KMS-11 (cell line): ENCODE data around the gene QSER1.
"Not testable (repeated sequence)": the region's sequence is repeated elsewhere in the genome, so short reads cannot be mapped to it uniquely, and the experiment has no call there.

Experiments used
- H2AFZ ChIP-seq: fragments of 200-600 bp; sonication (generic); 2 replicates; pipeline ENCODE4 v1.6.1; 2016; ENCODE audit warnings: antibody characterized with exemption, mixed run types, low read depth
- H3K27ac ChIP-seq: fragments of 200-600 bp; sonication (generic); 2 replicates; pipeline ENCODE4 v1.6.1; 2016; ENCODE audit warnings: mild to moderate bottlenecking, mixed run types
- H3K27me3 ChIP-seq: fragments of 200-600 bp; sonication (generic); 2 replicates; pipeline ENCODE4 v1.6.1; 2017; ENCODE audit warnings: mild to moderate bottlenecking, low read depth, mixed run types, moderate library complexity; ENCODE audit not compliant: insufficient read depth
- H3K36me3 ChIP-seq: fragments of 200-600 bp; sonication (generic); 2 replicates; pipeline ENCODE4 v1.6.1; 2017; ENCODE audit warnings: mild to moderate bottlenecking, mixed run types; ENCODE audit not compliant: insufficient read depth
- H3K4me1 ChIP-seq: fragments of 200-600 bp; sonication (generic); 2 replicates; pipeline ENCODE4 v1.6.1; 2016; ENCODE audit warnings: mild to moderate bottlenecking, low read depth, mixed run types; ENCODE audit not compliant: poor library complexity, severe bottlenecking
- H3K4me2 ChIP-seq: fragments of 200-600 bp; sonication (generic); 2 replicates; pipeline ENCODE4 v1.7.0; 2016; ENCODE audit warnings: mild to moderate bottlenecking, mixed run types
- H3K4me3 ChIP-seq: fragments of 200-600 bp; sonication (generic); IDR thresholded peaks from 2 replicates; pipeline ENCODE4 v1.6.1; 2017; ENCODE audit warnings: low read depth, low read length, mixed read lengths; ENCODE audit not compliant: insufficient read depth
- H3K79me2 ChIP-seq: fragments of 200-600 bp; sonication (generic); 2 replicates; pipeline ENCODE4 v1.6.1; 2016; ENCODE audit warnings: low read depth, mixed run types; ENCODE audit not compliant: insufficient read depth
- H3K9ac ChIP-seq: fragments of 200-600 bp; sonication (generic); 2 replicates; pipeline ENCODE4 v1.6.1; 2016; ENCODE audit warnings: mild to moderate bottlenecking, mixed run types
- H4K20me1 ChIP-seq: fragments of 200-600 bp; sonication (generic); 2 replicates; pipeline ENCODE4 v1.6.1; 2016; ENCODE audit warnings: mild to moderate bottlenecking, mixed run types; ENCODE audit not compliant: insufficient read depth
- CTCF ChIP-seq: fragments of 200-600 bp; sonication (generic); conservative IDR thresholded peaks from 2 replicates; pipeline ENCODE4 v1.6.1; 2017; ENCODE audit warnings: low read depth, mild to moderate bottlenecking, antibody characterized with exemption, low read length, moderate library complexity, mixed read lengths

Gene QSER1

GRCh38 chr11:32963721-32964120 is 71.1 kb downstream of the QSER1 start:
- no peaks in the 10 kb centered on the region for H3K27me3 ChIP-seq
- H4K20me1 ChIP-seq: no peaks in the 10 kb centered on the region
- no peak overlapping the region for H3K4me3 ChIP-seq
- H3K4me1 ChIP-seq: no peaks in the 10 kb centered on the region
- no peak overlapping the region for H2AFZ ChIP-seq
- TF ChIP-seq CTCF: no peak
- H3K9ac ChIP-seq: no peak overlapping the region
- no peak overlapping the region for H3K4me2 ChIP-seq
- no peaks in the 10 kb centered on the region for H3K79me2 ChIP-seq
- no peaks in the 10 kb centered on the region; the same call in 1 of the 2 replicates for H3K36me3 ChIP-seq
- H3K27ac ChIP-seq: no peak overlapping the region

GRCh38 chr11:32968541-32968940 is 75.9 kb downstream of the QSER1 start:
- H3K36me3 ChIP-seq: no peaks in the 10 kb centered on the region; the same call in 1 of the 2 replicates

GRCh38 chr11:32972233-32972632 is 79.6 kb downstream of the QSER1 start:
- H3K36me3 ChIP-seq, H4K20me1 ChIP-seq, H3K79me2 ChIP-seq: not testable (repeated sequence)

More at GRCh38 chr11:32968541-32968940, 75.9 kb downstream of the QSER1 start:
- H3K4me2 ChIP-seq: no peak overlapping the region
- H3K27ac ChIP-seq: no peak overlapping the region
- no peaks in the 10 kb centered on the region for H3K79me2 ChIP-seq
- no peak for TF ChIP-seq CTCF
- H3K4me1 ChIP-seq: no peaks in the 10 kb centered on the region
- no peaks in the 10 kb centered on the region for H3K27me3 ChIP-seq
- no peak overlapping the region for H3K4me3 ChIP-seq
- H3K9ac ChIP-seq: no peak overlapping the region
- H4K20me1 ChIP-seq: no peaks in the 10 kb centered on the region
- H2AFZ ChIP-seq: no peak overlapping the region

GRCh38 chr11:32972781-32973180 is 80.2 kb downstream of the QSER1 start:
- Histone ChIP-seq H3K4me2 (no peak overlapping the region), H3K4me3 (no peak overlapping the region), H2AFZ (no peak overlapping the region), H4K20me1 (no peaks in the 10 kb centered on the region), H3K9ac (no peak overlapping the region), H3K79me2 (no peaks in the 10 kb centered on the region), H3K36me3 (no peaks in the 10 kb centered on the region), H3K27me3 (no peaks in the 10 kb centered on the region), H3K27ac (no peak overlapping the region), H3K4me1 (no peaks in the 10 kb centered on the region)
- TF ChIP-seq CTCF: no peak

More at GRCh38 chr11:32972233-32972632, 79.6 kb downstream of the QSER1 start:
- not testable (repeated sequence) for H3K4me1 ChIP-seq, H3K9ac ChIP-seq, H3K27ac ChIP-seq, H3K4me3 ChIP-seq, H3K4me2 ChIP-seq, H3K27me3 ChIP-seq, H2AFZ ChIP-seq

GRCh38 chr11:32982626-32983025 is 90.0 kb downstream of the QSER1 start:
- Histone ChIP-seq H4K20me1 (no peaks in the 10 kb centered on the region), H3K27me3 (no peaks in the 10 kb centered on the region), H3K27ac (no peak overlapping the region), H3K4me3 (no peak overlapping the region), H3K9ac (no peak overlapping the region), H3K79me2 (no peaks in the 10 kb centered on the region), H3K4me1 (no peaks in the 10 kb centered on the region), H3K4me2 (no peak overlapping the region), H3K36me3 (no peaks in the 10 kb centered on the region; the same call in 1 of the 2 replicates), H2AFZ (no peak overlapping the region)
- no peak for TF ChIP-seq CTCF
